Epithelial cell of esophagus (primary cell): ENCODE results near the gene LINGO3.
"Not testable (repeated sequence)": the region's sequence is repeated elsewhere in the genome, so short reads cannot be mapped to it uniquely, and the experiment has no call there.

ENCODE experiments used
- DNase-seq: peaks from one replicate; pipeline ENCODE4 v3.0.0; 2010; ENCODE audit warnings: low read depth
- H3K4me3 ChIP-seq: 2 replicates; pipeline ENCODE4 v1.5.1; 2011; ENCODE audit warnings: mild to moderate bottlenecking, low read length, control low read depth
- TF ChIP-seq, protein P1 (sequence below): IDR thresholded peaks from 2 replicates; pipeline ENCODE4 v1.5.1; 2011; ENCODE audit warnings: low read depth, mild to moderate bottlenecking, low read length, control low read depth, inconsistent platforms; ENCODE audit not compliant: insufficient read depth; ENCODE audit errors: missing control alignments

LINGO3 gene

DNA sequence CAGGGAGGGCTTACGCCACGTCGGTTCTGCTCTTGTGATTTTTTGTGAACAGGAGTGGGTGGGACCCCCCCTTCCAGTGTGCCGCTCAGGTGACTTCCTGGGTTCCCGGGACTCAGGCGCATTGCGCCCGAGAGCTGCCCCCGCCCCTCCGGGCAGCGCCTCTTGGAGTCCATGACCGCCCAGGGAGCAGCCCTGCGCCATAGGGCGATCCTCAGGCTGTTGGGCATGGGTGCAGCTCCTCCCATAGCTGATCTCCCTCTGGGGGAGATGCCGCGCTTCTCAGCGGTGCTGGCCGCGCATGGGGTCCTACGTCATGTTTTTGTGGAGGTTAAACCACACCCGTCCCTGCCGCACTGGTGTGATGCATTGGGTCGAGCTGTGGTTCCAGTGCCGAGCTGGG lies 44.2 kb upstream of the LINGO3 start:
- TF ChIP-seq, protein P1, sequence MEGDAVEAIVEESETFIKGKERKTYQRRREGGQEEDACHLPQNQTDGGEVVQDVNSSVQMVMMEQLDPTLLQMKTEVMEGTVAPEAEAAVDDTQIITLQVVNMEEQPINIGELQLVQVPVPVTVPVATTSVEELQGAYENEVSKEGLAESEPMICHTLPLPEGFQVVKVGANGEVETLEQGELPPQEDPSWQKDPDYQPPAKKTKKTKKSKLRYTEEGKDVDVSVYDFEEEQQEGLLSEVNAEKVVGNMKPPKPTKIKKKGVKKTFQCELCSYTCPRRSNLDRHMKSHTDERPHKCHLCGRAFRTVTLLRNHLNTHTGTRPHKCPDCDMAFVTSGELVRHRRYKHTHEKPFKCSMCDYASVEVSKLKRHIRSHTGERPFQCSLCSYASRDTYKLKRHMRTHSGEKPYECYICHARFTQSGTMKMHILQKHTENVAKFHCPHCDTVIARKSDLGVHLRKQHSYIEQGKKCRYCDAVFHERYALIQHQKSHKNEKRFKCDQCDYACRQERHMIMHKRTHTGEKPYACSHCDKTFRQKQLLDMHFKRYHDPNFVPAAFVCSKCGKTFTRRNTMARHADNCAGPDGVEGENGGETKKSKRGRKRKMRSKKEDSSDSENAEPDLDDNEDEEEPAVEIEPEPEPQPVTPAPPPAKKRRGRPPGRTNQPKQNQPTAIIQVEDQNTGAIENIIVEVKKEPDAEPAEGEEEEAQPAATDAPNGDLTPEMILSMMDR = no peak
- no peak overlapping the region for H3K4me3 ChIP-seq
- DNase-seq = no peak

DNA sequence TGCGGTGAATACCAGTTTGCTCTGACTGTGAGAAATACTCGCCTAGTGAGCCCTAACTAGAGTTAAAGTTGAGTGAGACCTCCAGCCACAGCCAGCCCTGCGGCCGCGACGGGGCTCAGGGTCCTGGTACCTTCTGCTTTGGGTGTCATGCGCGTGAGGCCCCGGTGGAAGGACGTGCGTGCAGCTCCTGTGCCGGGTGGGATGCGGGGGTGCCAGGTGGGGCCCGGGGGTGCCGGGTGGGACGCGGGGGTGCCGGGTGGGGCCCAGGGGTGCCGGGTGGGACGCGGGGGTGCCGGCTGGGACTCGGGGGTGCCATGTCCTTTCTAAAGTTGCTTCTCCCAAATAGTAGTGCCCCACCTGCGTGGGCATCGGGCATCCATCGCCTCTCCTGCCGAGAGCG lies 43.6 kb upstream of the LINGO3 start:
- no peak overlapping the region for H3K4me3 ChIP-seq
- no peak for DNase-seq
- TF ChIP-seq, protein P1 = no peak

DNA sequence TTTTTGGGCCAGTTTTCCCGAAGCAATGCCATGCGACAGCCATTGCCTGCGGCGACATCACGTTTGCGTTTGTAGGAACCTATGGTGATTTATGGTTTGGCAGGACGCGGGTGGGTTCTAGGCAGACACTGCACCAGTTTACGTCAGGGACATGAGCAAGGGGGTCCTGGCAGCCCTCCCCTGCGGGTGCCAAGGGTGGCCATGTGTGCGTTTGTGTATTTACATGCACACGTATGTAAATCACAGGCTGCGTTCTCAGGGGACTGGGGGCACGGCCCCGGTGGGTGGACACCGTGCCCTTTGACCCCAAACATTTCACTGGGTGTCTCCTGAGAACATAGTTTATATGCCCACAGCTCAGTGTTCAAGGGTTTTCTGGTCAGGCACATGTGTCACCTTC lies 42.7 kb upstream of the LINGO3 start:
- DNase-seq = no peak
- no peak overlapping the region for H3K4me3 ChIP-seq
- TF ChIP-seq, protein P1 = no peak

DNA sequence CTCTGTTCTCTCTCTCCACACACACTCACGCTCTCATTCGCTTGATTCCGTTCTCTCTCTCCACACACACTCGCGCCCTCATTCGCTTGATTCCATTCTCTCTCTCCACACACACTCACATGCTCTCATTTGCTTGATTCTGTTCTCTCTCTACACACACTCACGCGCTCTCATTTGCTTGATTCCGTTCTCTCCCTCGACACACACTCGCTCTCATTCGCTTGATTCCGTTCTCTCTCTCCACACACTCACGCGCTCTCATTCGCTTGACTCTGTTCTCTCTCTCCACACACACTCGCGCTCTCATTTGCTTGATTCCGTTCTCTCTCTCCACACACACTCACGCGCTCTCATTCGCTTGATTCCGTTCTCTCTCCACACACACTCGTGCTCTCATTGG lies 41.9 kb upstream of the LINGO3 start:
- DNase-seq = not testable (repeated sequence)

DNA sequence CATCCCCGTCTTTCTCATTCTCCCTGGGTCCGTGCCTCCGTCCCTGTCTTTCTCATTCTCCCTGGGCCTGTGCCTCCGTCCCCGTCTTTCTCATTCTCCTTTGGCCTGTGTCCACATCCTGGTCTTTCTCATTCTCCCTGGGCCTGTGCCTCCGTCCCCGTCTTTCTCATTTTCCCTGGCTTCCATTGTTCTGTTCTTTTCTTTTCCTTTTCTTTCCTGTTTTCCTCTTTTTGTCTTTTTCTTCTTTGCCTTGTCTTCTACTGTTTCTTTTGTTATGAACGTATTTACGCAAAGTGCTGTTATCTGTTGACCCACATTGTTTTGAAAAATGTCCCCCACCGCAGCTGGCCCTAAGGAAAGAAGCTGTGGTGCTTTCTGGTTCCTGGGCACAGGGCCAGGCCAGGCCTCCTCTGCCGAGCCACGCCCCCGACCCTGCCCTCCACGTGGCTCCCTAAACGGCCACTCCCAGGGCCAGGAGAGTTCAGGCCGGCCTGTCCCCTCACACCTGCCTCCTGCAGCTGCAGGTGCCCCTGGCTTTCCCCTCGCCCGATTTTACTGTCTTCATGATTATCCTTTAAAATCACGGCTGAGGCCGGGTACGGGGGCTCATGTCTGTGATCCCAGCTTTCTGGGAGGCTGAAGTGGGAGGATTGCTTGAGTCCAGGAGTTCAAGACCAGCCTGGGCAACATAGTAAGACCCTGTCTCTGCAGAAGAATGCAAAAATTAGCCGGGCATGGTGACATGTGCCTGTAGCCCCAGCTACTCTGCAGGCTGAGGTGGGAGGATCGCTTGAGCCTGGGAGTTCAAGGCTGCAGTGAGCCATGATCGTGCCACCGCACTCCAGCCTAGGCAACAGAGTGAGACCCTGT lies 38.1 kb upstream of the LINGO3 start:
- TF ChIP-seq, protein P1 = no peak
- H3K4me3 ChIP-seq = no peak overlapping the region
- no peak for DNase-seq

More for the DNA sequence above, 41.9 kb upstream of the LINGO3 start:
- H3K4me3 ChIP-seq = not testable (repeated sequence)

DNA sequence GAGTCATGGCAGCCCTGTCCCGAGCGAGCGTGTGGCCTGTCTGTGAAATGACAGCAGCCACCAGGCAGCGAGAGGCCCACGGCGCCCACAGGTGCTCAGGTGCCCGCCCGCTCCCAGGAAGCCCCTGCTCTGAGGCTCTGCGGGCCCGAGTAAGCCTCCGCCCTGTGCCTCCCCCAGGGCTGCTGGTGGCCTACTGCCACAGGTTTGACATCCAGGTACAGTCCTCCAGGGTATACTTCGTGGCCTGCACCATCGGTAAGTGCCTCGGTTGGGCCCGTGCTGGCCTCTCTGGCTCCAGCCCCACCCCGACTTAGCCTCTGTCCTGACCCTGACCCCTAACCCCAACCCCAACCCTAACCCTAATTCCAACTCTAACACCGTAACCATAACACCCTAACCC lies 37.1 kb upstream of the LINGO3 start:
- DNase-seq = no peak
- TF ChIP-seq, protein P1 = no peak
- no peak overlapping the region for H3K4me3 ChIP-seq

DNA sequence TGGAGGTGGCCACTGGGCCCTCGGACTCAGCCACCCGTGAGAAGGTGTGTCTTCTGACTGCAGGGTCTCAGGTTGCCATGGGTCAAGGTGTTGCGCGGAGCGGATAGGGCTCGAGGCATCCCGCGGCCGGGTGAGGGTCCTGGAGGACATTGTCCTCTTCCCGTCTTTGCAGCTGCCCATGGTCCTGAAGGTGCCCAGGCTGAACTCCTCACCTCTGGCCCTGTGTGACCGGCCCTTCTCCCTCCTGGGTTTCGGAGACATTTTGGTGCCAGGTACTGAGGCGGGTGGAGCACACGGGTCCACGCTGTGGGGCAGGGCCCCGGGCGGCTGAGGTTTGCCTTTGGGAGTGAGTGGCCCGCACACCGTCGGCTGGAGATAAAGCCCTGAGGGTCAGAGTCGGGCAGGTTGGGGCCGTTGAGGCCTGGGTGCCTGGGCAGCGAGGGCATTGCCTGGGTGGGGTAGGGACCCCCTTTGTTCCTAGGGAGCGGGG lies 36.5 kb upstream of the LINGO3 start:
- no peak for DNase-seq
- no peak overlapping the region for H3K4me3 ChIP-seq
- TF ChIP-seq, protein P1 = no peak
